HTR-8/SVneo (cell line): ENCODE measurements around the gene ZNF367.

ENCODE experiments used
- DNase-seq: peaks from one replicate; pipeline ENCODE4 v3.0.0; 2011; ENCODE audit warnings: low spot score, mixed read lengths; ENCODE audit not compliant: insufficient read length
- FAIRE-seq: peaks from 2 replicates; lab custom pipeline; 2011; peaks lifted over from hg19 to GRCh38; lab: Jason Lieb, UNC

Gene ZNF367

GRCh38 chr9:96408409-96409280 lies 9.5 kb downstream of the ZNF367 start:
- DNase-seq = no peak
- FAIRE-seq = no peak

GRCh38 chr9:96400132-96400910 lies 17.8 kb downstream of the ZNF367 start:
- DNase-seq (no peak), FAIRE-seq (no peak)

GRCh38 chr9:96399325-96399633 lies 18.9 kb downstream of the ZNF367 start:
- FAIRE-seq (no peak), DNase-seq (no peak)

- no peak for FAIRE-seq
- no peak for DNase-seq
Observed at GRCh38 chr9:96398582-96399324, 19.4 kb downstream of the ZNF367 start.

- no peak for DNase-seq
- FAIRE-seq = no peak
Observed at GRCh38 chr9:96395964-96396363, 22.2 kb downstream of the ZNF367 start.

- FAIRE-seq = no peak
- DNase-seq = no peak
Observed at GRCh38 chr9:96394832-96395496, 23.2 kb downstream of the ZNF367 start.

GRCh38 chr9:96392263-96392662 lies 25.9 kb downstream of the ZNF367 start:
- no peak for FAIRE-seq
- DNase-seq = no peak

- FAIRE-seq (no peak), DNase-seq (no peak)
Observed at GRCh38 chr9:96391021-96391765, 27.0 kb downstream of the ZNF367 start.

GRCh38 chr9:96388144-96388543 lies 30.0 kb downstream of the ZNF367 start:
- no peak for FAIRE-seq
- DNase-seq = no peak

- FAIRE-seq = no peak
Observed at GRCh38 chr9:96386157-96386556, 32.0 kb downstream of the ZNF367 start.

GRCh38 chr9:96383165-96383942 lies 34.8 kb downstream of the ZNF367 start, which contains the start of gene SLC35D2:
Gene SLC35D2 (minus strand): TSS chr9:96383711. CDS start chr9:96383634, 77 bp downstream.
- DNase-seq = peak; percentile 62
- no peak for FAIRE-seq

More at GRCh38 chr9:96386157-96386556, 32.0 kb downstream of the ZNF367 start:
- DNase-seq = no peak

GRCh38 chr9:96382839-96383164 lies 35.4 kb downstream of the ZNF367 start:
- FAIRE-seq = no peak
- DNase-seq = no peak

GRCh38 chr9:96382175-96382574 lies 36.0 kb downstream of the ZNF367 start:
- FAIRE-seq = no peak
- DNase-seq = no peak

- FAIRE-seq (no peak), DNase-seq (no peak)
Observed at GRCh38 chr9:96381696-96382095, 36.5 kb downstream of the ZNF367 start.

GRCh38 chr9:96381125-96381524 lies 37.0 kb downstream of the ZNF367 start:
- FAIRE-seq (no peak), DNase-seq (no peak)

- DNase-seq (no peak), FAIRE-seq (no peak)
Observed at GRCh38 chr9:96379461-96379860, 38.7 kb downstream of the ZNF367 start.

GRCh38 chr9:96378187-96378586 lies 40.0 kb downstream of the ZNF367 start:
- DNase-seq (no peak), FAIRE-seq (no peak)

- DNase-seq (peak; percentile 32), FAIRE-seq (no peak)
Observed at GRCh38 chr9:96376891-96377874, 41.0 kb downstream of the ZNF367 start.
